B cell (primary cell): ENCODE measurements around the gene CHST1. TPM values are rescaled to one million over a fixed set of nuclear protein-coding genes. Genes with fewer than 3 reads are reported as not detected.

Source experiments
- ATAC-seq: fragments of 200-7000 bp; cut with Tn5 transposase; one replicate; pipeline ENCODE4 v1.10.0; 2021; ENCODE audit warnings: low read depth, mild to moderate bottlenecking, moderate number of reproducible peaks, moderate library complexity
- CTCF ChIA-PET: fragments of 350-600 bp; sonication (Branson Sonifier 250); formaldehyde crosslinking; loops from one replicate; lab custom pipeline; 2021; ENCODE audit warnings: antibody characterized with exemption, inconsistent platforms; lab: Charles Lee
- POLR2A ChIA-PET: fragments of 350-600 bp; sonication (Branson Sonifier 250); formaldehyde crosslinking; loops from one replicate; lab custom pipeline; 2021; ENCODE audit warnings: antibody characterized with exemption; lab: Charles Lee
- DNase-seq: peaks from one replicate; pipeline ENCODE4 v3.0.0; 2013
- H2AFZ ChIP-seq: 2 replicates; pipeline ENCODE4 v1.6.1; 2012; ENCODE audit warnings: mild to moderate bottlenecking, low read depth, low read length; ENCODE audit not compliant: insufficient read depth, poor library complexity, severe bottlenecking
- H3K27ac ChIP-seq, 2 donors: 1 replicate in 1 of 2; 2 replicates in 1 of 2; pipeline ENCODE4 v1.5.1; 2012 to 2013; ENCODE audit warnings: low read length in 2 of 2, mild to moderate bottlenecking in 2 of 2, moderate library complexity in 1 of 2
- H3K27me3 ChIP-seq, 4 experiments: fragments of 200-600 bp in 1 of 4; sonication (generic) in 1 of 4; replicated peaks in 1 of 4; 1 replicate in 2 of 4; 2 replicates in 2 of 4; pipeline versions ENCODE4 v1.6.1 to v1.7.0; 2013 to 2016; ENCODE audit warnings: low read length in 3 of 4, mild to moderate bottlenecking in 2 of 4, mixed read lengths in 1 of 4, moderate library complexity in 1 of 4; ENCODE audit not compliant: insufficient read depth in 4 of 4, control insufficient read depth in 3 of 4; ENCODE audit errors: control extremely low read depth in 1 of 4
- H3K36me3 ChIP-seq, 2 experiments: replicated peaks in 1 of 2; 1 replicate in 1 of 2; 2 replicates in 1 of 2; pipeline versions ENCODE4 v1.6.1 to v1.7.1; 2013; ENCODE audit warnings: low read length in 1 of 2; ENCODE audit not compliant: insufficient read depth in 2 of 2, control insufficient read depth in 1 of 2; ENCODE audit errors: control extremely low read depth in 1 of 2, extremely low read depth in 1 of 2
- H3K4me1 ChIP-seq, 2 donors: fragments of 200-600 bp in 1 of 2; sonication (generic) in 1 of 2; 1 replicate in 1 of 2; 2 replicates in 1 of 2; pipeline versions ENCODE4 v1.5.1 to v1.6.1; 2013 to 2017; ENCODE audit warnings: low read length in 2 of 2; ENCODE audit not compliant: control insufficient read depth in 2 of 2, insufficient read depth in 2 of 2
- H3K4me2 ChIP-seq: replicated peaks from 2 replicates; pipeline ENCODE3; 2012; ENCODE audit warnings: mild to moderate bottlenecking, low read depth, low read length; ENCODE audit not compliant: poor library complexity, severe bottlenecking
- H3K4me3 ChIP-seq, 5 experiments: fragments of 200-600 bp in 1 of 5; sonication (generic) in 1 of 5; 1 replicate in 3 of 5; 2 replicates in 2 of 5; pipeline versions ENCODE4 v1.5.1 to v1.7.0; 2011 to 2016; ENCODE audit warnings: low read length in 4 of 5, mild to moderate bottlenecking in 4 of 5, low read depth in 2 of 5, control low read depth in 1 of 5, moderate library complexity in 1 of 5; ENCODE audit not compliant: insufficient read depth in 1 of 5; ENCODE audit errors: control extremely low read depth in 1 of 5, extremely low read depth in 1 of 5
- H3K79me2 ChIP-seq: fragments of 200-600 bp; sonication (generic); one replicate; pipeline ENCODE4 v1.6.0; 2016; ENCODE audit warnings: low read length; ENCODE audit not compliant: control insufficient read depth, insufficient read depth
- H3K9ac ChIP-seq: fragments of 200-600 bp; sonication (generic); 2 replicates; pipeline ENCODE4 v1.6.1; 2017; ENCODE audit warnings: mild to moderate bottlenecking, low read length, moderate library complexity
- H3K9me3 ChIP-seq, 3 donors: one replicate each; pipeline versions ENCODE4 v1.6.1 to v1.7.1; 2013; ENCODE audit warnings: low read length in 2 of 3; ENCODE audit not compliant: control insufficient read depth in 2 of 3, insufficient read depth in 1 of 3; ENCODE audit errors: control extremely low read depth in 1 of 3
- H4K20me1 ChIP-seq: 2 replicates; pipeline ENCODE4 v1.6.0; 2012; ENCODE audit warnings: mild to moderate bottlenecking, low read length; ENCODE audit not compliant: insufficient read depth, control insufficient read depth, poor library complexity, severe bottlenecking
- H3K27ac Mint-ChIP-seq: one replicate; pipeline ENCODE4 v1.8.0; 2021; ENCODE audit warnings: mixed read lengths
- H3K27me3 Mint-ChIP-seq: one replicate; pipeline ENCODE4 v1.8.0; 2021; ENCODE audit warnings: mixed read lengths
- H3K4me1 Mint-ChIP-seq: one replicate; pipeline ENCODE4 v1.8.0; 2021; ENCODE audit warnings: mixed read lengths
- H3K4me3 Mint-ChIP-seq: one replicate; pipeline ENCODE4 v1.8.0; 2021; ENCODE audit warnings: mixed read lengths
- H3K9me3 Mint-ChIP-seq: one replicate; pipeline ENCODE4 v1.8.0; 2022; ENCODE audit warnings: mixed read lengths; ENCODE audit not compliant: insufficient read depth
- EZH2 ChIP-seq: IDR thresholded peaks from 2 replicates; pipeline ENCODE4 v1.6.1; 2012; ENCODE audit warnings: borderline replicate concordance, low read depth, mild to moderate bottlenecking, moderate library complexity, low read length; ENCODE audit not compliant: insufficient read depth, poor library complexity, severe bottlenecking
- WGBS: methylation state at CpG from one replicate; pipeline ENCODE4 v1.1.5; 2013; ENCODE audit warnings: missing lambda C conversion rate; ENCODE audit not compliant: insufficient coverage; 5-methylcytosine and 5-hydroxymethylcytosine counted together
- intact Hi-C: fragments of 100-400 bp; cut with micrococcal nuclease; formaldehyde crosslinking; loops from one replicate; pipeline ENCODE4 v1.10.0; 2022
- polyA plus RNA-seq: library from polyadenylated mRNA; depleted of rRNA; stranded (reverse); fragments of >200 nt; gene quantifications from 2 replicates; pipeline ENCODE4 v1.2.3, GENCODE V29; 2012
- total RNA-seq, 2 donors: library from RNA; stranded (reverse); fragments of 120-200 nt in 1 of 2; gene quantifications; 1 replicate in 1 of 2; 2 replicates in 1 of 2; pipeline versions ENCODE4 v1.2.3 to v1.2.4, GENCODE V29; 2013 to 2022
- TF ChIP-seq, protein P1 (sequence below): fragments of 200-600 bp; IDR thresholded peaks from one replicate; pipeline ENCODE4 v1.8.0; 2022; ENCODE audit warnings: antibody characterized with exemption, mild to moderate bottlenecking

Gene CHST1
- total and polyA plus RNA-seq, 2 donors (not counting 1 experiment from before 2014, with no cell fraction given): not detected

DNA sequence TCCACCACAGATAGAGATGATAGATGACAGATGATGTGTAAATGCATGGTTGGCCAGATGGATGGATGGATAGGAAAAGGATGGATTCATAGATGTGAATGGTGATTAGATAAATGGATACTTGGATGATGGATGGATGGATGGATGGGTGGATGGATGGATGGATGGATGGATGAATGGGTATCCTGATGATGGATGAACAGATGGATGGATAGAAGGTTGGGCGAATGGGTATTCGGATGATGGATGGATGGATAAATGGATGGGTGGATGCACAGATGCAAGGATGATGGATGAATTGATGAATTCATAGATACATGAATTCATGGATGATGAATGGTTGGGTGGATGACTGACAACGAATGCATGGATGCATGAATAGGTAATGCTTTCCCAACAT, 56.1 kb downstream of the CHST1 start:
- ChIA-PET CTCF (no interaction called here), POLR2A (no interaction called here)
- Histone ChIP-seq H3K4me2 (no peak overlapping the region), H3K27me3 (peaks cover 0 to 38% (median 2%) of the 10 kb centered on the region in 4 experiments), H3K27ac (no peak overlapping the region), H2AFZ (no peak overlapping the region), H3K36me3 (no peaks in the 10 kb centered on the region), H3K9ac (no peak overlapping the region), H3K79me2 (no peaks in the 10 kb centered on the region), H3K9me3 (peaks cover 0 to 13% (median 0%) of the 10 kb centered on the region in 3 donors), H3K4me1 (no peaks in the 10 kb centered on the region), H4K20me1 (no peaks in the 10 kb centered on the region), H3K4me3 (no peak overlapping the region)
- TF ChIP-seq, protein P1, sequence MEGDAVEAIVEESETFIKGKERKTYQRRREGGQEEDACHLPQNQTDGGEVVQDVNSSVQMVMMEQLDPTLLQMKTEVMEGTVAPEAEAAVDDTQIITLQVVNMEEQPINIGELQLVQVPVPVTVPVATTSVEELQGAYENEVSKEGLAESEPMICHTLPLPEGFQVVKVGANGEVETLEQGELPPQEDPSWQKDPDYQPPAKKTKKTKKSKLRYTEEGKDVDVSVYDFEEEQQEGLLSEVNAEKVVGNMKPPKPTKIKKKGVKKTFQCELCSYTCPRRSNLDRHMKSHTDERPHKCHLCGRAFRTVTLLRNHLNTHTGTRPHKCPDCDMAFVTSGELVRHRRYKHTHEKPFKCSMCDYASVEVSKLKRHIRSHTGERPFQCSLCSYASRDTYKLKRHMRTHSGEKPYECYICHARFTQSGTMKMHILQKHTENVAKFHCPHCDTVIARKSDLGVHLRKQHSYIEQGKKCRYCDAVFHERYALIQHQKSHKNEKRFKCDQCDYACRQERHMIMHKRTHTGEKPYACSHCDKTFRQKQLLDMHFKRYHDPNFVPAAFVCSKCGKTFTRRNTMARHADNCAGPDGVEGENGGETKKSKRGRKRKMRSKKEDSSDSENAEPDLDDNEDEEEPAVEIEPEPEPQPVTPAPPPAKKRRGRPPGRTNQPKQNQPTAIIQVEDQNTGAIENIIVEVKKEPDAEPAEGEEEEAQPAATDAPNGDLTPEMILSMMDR: no peak
- TF ChIP-seq EZH2: no peak
- H3K4me1 Mint-ChIP-seq: no peaks in the 10 kb centered on the region
- intact Hi-C loops: no loop called here
- no peak overlapping the region for H3K4me3 Mint-ChIP-seq
- 92% methylated on average over 2 of the region's 3 CpGs for WGBS
- DNase-seq (no peak), ATAC-seq (no peak)
- H3K9me3 Mint-ChIP-seq: no peaks in the 10 kb centered on the region
- no peak overlapping the region for H3K27ac Mint-ChIP-seq
- H3K27me3 Mint-ChIP-seq: peaks cover 44% of the 10 kb centered on the region

DNA sequence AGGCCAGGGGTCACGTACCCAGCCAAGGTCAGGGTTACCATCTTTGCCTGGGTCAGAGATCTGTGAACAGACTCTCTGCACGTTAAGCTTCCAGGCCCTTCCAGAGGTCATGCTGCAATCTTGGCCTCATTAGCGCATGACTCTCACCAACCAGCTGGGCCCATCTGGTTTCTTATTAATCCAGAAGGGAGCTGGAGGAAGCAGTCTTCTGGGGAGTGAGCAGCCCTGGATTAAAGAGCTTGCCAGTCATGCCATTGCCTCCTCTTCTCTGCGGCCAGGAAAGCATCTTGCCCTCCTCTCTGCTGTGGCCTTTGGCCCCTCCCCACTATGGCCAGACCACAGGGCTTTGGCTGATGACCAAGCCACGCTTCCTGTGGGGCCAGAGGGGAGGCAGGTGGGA, 57.4 kb downstream of the CHST1 start:
- no peak overlapping the region for H3K4me2 ChIP-seq
- no peak overlapping the region for H3K4me3 ChIP-seq
- no peak for TF ChIP-seq EZH2
- TF ChIP-seq, protein P1: no peak
- H3K4me1 ChIP-seq: no peaks in the 10 kb centered on the region
- H3K27me3 ChIP-seq: peaks cover 0 to 36% (median 2%) of the 10 kb centered on the region in 4 experiments
- H3K79me2 ChIP-seq: no peaks in the 10 kb centered on the region
- H3K36me3 ChIP-seq: no peaks in the 10 kb centered on the region
- intact Hi-C loops: no loop called here
- CTCF ChIA-PET: no interaction called here
- peaks cover 0 to 13% (median 0%) of the 10 kb centered on the region in 3 donors for H3K9me3 ChIP-seq
- POLR2A ChIA-PET: no interaction called here
- Mint-ChIP-seq H3K27me3 (peaks cover 52% of the 10 kb centered on the region), H3K9me3 (no peaks in the 10 kb centered on the region), H3K27ac (no peak overlapping the region), H3K4me3 (no peak overlapping the region), H3K4me1 (no peaks in the 10 kb centered on the region)
- H3K9ac ChIP-seq: no peak overlapping the region
- no peak overlapping the region for H2AFZ ChIP-seq
- ATAC-seq (no peak), DNase-seq (no peak)
- no peaks in the 10 kb centered on the region for H4K20me1 ChIP-seq
- H3K27ac ChIP-seq: no peak overlapping the region
- 54% methylated on average over 3 of the region's 5 CpGs for WGBS
